ENCODE results near the gene RAB10. TPM values are rescaled to one million over a fixed set of nuclear protein-coding genes. Genes with fewer than 3 reads are reported as not detected.
"Not testable (repeated sequence)": the region's sequence is repeated elsewhere in the genome, so short reads cannot be mapped to it uniquely, and the experiment has no call there.

The RAB10 gene
- total RNA-seq, 2 experiments from 2014 or later, result 121 to 128 TPM

DNA sequence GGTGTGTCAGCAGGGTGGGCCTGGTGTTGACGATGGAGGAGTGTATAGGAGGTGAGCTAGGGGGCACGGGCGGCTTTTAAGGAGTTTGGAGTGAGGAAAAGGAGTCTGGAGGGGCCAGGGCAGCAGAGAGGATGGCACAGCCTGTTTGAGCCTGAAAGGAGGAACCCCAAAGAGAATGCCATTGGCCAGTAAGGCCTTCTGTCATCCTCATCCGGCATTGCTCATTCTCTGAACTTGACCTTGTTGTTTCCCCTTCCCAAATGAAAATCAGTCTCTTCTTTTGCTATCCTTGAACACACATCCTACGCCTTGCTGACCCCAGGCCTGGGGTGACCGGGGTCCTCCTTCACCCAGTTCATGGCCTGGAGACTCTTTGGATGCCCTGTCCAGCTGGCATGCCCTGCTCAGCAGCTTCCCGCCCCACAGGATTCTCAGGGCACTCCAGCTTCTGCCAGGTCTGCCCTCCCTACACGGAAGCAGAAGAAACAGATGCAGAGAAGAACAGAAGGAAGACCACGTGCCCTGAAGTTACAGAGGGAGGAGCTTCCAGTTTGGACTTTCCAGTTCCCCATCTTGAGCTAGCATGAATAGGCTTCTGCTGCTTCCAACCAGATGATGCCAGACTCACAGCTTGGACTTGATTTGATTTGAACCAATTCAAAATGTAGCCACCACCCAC is 31.1 kb upstream of the RAB10 start:
- CTCF ChIA-PET, result no interaction called here
- no peak for DNase-seq
- peaks cover 7% of the 10 kb centered on the region for H3K4me1 Mint-ChIP-seq
- peaks cover 1% of the 10 kb centered on the region for H3K27me3 Mint-ChIP-seq
- no peak overlapping the region for H3K4me3 Mint-ChIP-seq
- no peaks in the 10 kb centered on the region for H3K36me3 Mint-ChIP-seq
- no peak for ATAC-seq
- no peaks in the 10 kb centered on the region for H3K9me3 Mint-ChIP-seq (ENCODE audit: low read depth)
- H3K27ac Mint-ChIP-seq, result no peak overlapping the region

DNA sequence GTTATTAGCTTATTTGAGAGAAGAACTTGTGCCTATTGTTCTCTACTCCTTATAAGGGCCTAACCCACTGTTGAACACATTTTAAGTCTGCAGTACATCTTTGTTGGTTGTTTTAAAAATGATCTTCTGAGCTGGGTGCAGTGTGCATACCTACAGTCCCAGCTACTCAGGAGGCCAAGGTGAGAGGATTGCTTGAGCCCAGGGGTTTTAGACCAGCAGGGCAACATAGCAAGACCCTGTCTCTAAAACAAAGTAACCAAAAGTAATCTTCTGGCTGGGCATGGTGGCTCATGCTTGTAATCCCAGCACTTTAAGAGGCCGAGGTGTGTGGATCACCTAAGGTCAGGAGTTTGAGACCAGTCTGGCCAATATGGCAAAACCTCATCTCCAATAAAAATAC is 25.8 kb upstream of the RAB10 start:
- H3K36me3 Mint-ChIP-seq, result peaks cover 3% of the 10 kb centered on the region
- no peak for ATAC-seq
- H3K4me1 Mint-ChIP-seq, result peaks cover 9% of the 10 kb centered on the region
- DNase-seq, result no peak
- H3K9me3 Mint-ChIP-seq (ENCODE audit: low read depth), result peaks cover 3% of the 10 kb centered on the region
- H3K27me3 Mint-ChIP-seq, result no peaks in the 10 kb centered on the region
- H3K4me3 Mint-ChIP-seq, result no peak overlapping the region
- CTCF ChIA-PET, result interaction anchor here (1.0 kb wide), 1 partner anchor 80 kb away, joined by 3 read pairs; no protein-coding TSS in a partner anchor
- no peak overlapping the region for H3K27ac Mint-ChIP-seq

DNA sequence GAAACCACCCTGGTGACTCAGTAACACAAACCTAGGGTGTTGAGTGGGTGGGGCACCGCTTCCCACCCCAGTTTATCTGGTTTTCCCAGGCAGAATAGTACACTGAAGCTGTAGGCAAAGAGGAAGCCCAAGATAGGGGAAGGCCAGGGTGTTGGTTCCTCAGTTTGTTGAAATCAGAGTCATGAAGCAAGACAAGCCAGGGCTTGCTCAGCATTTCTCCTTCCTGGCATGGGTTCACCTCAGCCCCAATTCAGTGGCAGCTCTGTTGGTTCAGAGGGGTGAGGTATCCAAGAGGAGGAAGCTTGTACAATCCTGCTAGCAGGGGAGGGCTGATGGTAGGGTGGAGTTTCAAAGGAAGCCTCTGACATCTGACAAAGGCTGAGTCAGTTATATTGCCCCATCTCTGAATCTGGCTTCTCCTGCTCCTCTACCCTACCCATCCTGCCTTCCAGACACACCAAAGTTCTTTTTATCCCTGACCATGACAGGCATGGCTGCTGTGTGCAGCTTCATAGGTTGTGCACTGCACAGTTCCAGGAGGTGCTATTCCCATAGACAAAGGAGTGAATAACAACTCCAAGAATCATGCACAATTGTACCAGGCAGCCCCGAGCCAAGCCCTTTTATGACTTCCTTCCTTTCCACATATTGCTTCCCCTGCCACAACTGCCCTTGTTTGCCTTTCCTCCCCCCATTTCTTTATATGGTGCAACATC is 24.9 kb upstream of the RAB10 start:
- no peak for ATAC-seq
- Mint-ChIP-seq H3K9me3 (ENCODE audit: low read depth) (peaks cover 3% of the 10 kb centered on the region), H3K27ac (no peak overlapping the region), H3K27me3 (no peaks in the 10 kb centered on the region), H3K4me3 (no peak overlapping the region), H3K36me3 (peaks cover 3% of the 10 kb centered on the region), H3K4me1 (peaks cover 9% of the 10 kb centered on the region)
- DNase-seq, result no peak
- CTCF ChIA-PET, result interaction anchor here (0.6 kb wide), 1 partner anchor 44 kb away, joined by 3 read pairs; no protein-coding TSS in a partner anchor

DNA sequence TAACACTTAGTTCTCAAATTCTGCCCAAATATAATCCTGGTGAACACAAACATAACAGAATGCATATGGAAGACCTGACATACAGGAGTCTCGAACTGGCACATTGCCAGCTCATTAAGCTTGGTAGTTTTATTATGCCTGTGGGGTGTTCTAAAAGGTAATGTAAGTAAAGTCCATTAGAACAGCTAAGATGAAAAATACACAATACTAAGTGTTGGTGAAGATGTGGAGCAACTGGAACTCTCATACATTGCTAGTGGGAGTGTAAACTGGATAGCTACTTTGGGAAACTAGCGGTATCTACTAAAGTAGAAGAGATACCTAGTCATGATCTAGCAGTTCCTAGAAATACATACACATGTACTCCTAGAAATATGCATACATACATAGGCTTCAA is 24.3 kb upstream of the RAB10 start:
- peaks cover 9% of the 10 kb centered on the region for H3K4me1 Mint-ChIP-seq
- peaks cover 3% of the 10 kb centered on the region for H3K36me3 Mint-ChIP-seq
- CTCF ChIA-PET, result interaction anchor here (0.6 kb wide), 1 partner anchor 43 kb away, joined by 3 read pairs; no protein-coding TSS in a partner anchor
- ATAC-seq, result no peak
- no peak overlapping the region for H3K4me3 Mint-ChIP-seq
- H3K27me3 Mint-ChIP-seq, result no peaks in the 10 kb centered on the region
- peaks cover 3% of the 10 kb centered on the region for H3K9me3 Mint-ChIP-seq (ENCODE audit: low read depth)
- no peak overlapping the region for H3K27ac Mint-ChIP-seq
- no peak for DNase-seq

DNA sequence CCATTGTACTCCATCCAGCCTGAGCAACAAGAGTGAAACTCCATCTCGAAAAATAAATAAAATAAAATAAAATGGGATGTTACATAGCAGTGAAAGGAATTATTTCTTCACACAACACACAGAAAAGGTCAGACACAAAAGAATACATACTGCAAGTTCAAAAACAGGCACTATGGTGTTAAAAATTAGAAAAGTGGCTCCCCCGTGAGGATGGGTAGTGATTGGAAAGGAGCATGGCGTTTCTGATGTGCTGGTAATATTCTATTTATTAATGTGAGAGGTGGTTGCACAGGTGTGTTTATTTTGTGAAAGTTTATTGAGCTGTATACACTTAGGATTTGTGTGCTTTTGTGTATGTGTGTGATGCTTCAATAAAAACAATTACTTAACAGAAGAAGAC is 22.9 kb upstream of the RAB10 start:
- H3K9me3 Mint-ChIP-seq (ENCODE audit: low read depth), result peaks cover 3% of the 10 kb centered on the region
- CTCF ChIA-PET, result interaction anchor here (1.2 kb wide), 1 partner anchor 64 kb away, joined by 3 read pairs; no protein-coding TSS in a partner anchor
- peaks cover 3% of the 10 kb centered on the region for H3K36me3 Mint-ChIP-seq
- ATAC-seq (no peak), DNase-seq (no peak)
- no peak overlapping the region for H3K4me3 Mint-ChIP-seq
- no peaks in the 10 kb centered on the region for H3K27me3 Mint-ChIP-seq
- peaks cover 9% of the 10 kb centered on the region for H3K4me1 Mint-ChIP-seq
- H3K27ac Mint-ChIP-seq, result no peak overlapping the region

DNA sequence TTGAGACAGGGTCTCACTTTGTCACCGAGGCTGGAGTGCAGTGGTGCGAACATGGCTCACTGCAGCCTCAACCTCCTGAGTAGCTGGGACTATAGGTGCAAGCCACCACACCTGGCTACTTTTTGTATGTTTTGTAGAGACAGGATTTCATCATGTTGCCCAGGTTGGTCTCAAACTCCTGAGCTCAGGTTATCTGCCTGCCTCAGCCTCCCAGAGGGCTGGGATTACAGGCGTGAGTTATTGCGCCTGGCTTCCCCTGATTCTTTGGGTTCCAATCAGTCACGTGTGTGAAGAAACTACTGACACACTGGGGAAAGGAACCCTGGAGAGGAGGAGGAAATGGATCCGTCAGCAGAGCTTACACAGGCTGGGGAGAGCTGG is 22.3 kb upstream of the RAB10 start:
- no peak for ATAC-seq
- DNase-seq, result no peak
- no peak overlapping the region for H3K4me3 Mint-ChIP-seq
- peaks cover 3% of the 10 kb centered on the region for H3K9me3 Mint-ChIP-seq (ENCODE audit: low read depth)
- no peaks in the 10 kb centered on the region for H3K27me3 Mint-ChIP-seq
- peaks cover 9% of the 10 kb centered on the region for H3K4me1 Mint-ChIP-seq
- CTCF ChIA-PET, result interaction anchor here (1.2 kb wide), 1 partner anchor 63 kb away, joined by 3 read pairs; no protein-coding TSS in a partner anchor
- H3K36me3 Mint-ChIP-seq, result peaks cover 3% of the 10 kb centered on the region
- no peak overlapping the region for H3K27ac Mint-ChIP-seq

DNA sequence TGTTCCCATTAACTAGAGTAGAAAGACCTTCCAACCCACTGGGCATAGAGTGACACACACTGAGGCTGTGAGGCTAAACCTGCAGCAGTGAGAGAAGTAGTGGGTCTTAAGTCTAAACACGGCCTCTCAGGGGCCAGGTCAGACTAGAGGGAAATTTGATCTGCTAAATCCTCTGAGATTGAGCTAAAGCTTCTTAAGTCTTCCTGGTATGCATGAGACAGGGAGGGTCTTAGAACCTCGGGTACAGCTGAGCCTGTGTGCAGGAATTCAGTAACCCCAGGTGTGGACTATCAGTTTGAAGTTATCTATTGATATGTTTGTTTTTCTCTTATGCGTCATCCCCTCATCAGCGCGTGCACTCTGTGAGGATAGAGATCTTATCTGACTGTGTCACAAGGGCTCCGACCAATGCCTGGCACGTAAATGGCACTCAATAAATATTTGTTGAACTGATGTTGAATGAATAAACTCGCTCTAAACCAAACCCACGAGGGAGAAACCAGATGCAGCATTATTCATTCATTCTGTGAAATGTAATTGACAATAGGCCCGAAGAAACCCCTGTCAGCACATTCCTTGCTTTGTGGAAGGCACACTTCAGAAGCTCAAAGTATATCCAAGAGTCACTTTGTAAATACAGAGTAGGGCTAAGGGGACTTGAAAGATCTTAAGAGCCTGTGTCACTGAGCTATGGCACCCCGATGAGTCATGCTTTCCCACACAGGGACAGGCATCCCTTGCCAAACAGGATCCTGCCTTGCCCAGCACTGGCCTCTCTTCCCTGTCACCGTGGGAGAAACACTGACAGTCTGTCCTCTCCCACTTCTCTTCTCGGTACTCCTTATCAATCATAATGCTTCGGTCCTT is 21.7 kb upstream of the RAB10 start:
- DNase-seq, result no peak
- H3K9me3 Mint-ChIP-seq (ENCODE audit: low read depth), result peaks cover 3% of the 10 kb centered on the region
- peaks cover 9% of the 10 kb centered on the region for H3K4me1 Mint-ChIP-seq
- CTCF ChIA-PET, result interaction anchor here (1.2 kb wide), 1 partner anchor 63 kb away, joined by 3 read pairs; no protein-coding TSS in a partner anchor
- no peak overlapping the region for H3K27ac Mint-ChIP-seq
- H3K27me3 Mint-ChIP-seq, result no peaks in the 10 kb centered on the region
- H3K4me3 Mint-ChIP-seq, result no peak overlapping the region
- peaks cover 3% of the 10 kb centered on the region for H3K36me3 Mint-ChIP-seq
- no peak for ATAC-seq

DNA sequence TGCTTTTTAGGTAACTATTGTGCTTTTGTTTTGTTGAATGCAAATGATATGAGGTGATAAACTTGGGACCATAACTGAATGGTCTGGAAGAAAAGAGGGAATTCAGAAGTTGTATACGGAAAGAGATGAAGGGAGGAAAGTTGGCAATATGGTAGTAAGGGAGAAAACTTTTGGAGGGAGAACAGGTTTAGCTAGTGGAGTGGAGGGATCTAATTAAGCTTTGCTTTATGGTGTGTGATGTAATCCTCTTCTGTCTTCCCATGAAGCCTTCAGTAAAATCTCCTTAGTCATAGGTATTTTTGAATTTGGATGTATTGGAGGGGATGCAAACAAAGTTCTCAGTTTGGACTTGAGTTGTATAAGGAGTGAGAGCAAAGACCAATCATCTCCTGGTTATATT is 20.2 kb upstream of the RAB10 start:
- peaks cover 3% of the 10 kb centered on the region for H3K36me3 Mint-ChIP-seq
- no peak overlapping the region for H3K27ac Mint-ChIP-seq
- H3K4me3 Mint-ChIP-seq, result no peak overlapping the region
- peaks cover 15% of the 10 kb centered on the region for H3K4me1 Mint-ChIP-seq
- ATAC-seq (no peak), DNase-seq (no peak)
- peaks cover 1% of the 10 kb centered on the region for H3K27me3 Mint-ChIP-seq
- CTCF ChIA-PET, result no interaction called here
- H3K9me3 Mint-ChIP-seq (ENCODE audit: low read depth), result peaks cover 3% of the 10 kb centered on the region

DNA sequence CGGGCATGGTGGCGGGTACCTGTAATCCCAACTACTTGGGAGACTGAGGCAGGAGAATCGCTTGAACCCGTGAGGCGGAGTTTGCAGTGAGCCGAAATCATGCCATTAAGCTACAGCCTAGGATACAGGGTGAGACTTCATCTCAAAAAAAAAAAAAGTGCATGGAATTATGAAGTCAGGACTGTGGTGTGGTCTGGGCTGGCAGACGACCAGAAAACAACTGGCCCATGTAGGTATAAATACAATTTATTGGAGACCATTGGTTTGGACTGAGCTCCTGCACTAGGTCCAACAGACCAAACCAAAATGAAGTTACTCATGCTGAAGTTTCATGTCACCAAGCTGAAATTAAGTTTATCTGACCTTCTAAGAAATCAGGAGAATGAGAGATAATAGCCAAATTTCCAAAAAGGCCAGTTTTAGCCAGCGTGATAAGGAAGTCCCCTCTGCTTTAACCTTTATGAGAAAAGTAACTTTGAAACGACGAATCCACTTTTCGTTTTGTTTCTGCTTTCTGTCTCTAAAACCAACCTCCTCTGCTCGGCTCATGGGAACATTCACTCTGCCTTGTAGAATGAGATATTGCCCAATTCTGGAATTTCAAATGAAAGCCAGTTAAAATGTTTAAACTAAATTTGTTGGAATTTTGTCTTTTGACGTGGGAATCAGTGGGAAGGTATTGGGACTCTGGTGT is 17.7 kb upstream of the RAB10 start:
- Mint-ChIP-seq H3K4me3 (no peak overlapping the region), H3K4me1 (peaks cover 6% of the 10 kb centered on the region), H3K36me3 (no peaks in the 10 kb centered on the region), H3K27ac (no peak overlapping the region), H3K27me3 (peaks cover 2% of the 10 kb centered on the region), H3K9me3 (ENCODE audit: low read depth) (no peaks in the 10 kb centered on the region)
- DNase-seq (no peak), ATAC-seq (no peak)
- CTCF ChIA-PET, result interaction anchor here (1.6 to 2.2 kb wide), 2 partner anchors 25 to 65 kb away, joined by 4 to 7 read pairs; no protein-coding TSS in a partner anchor

DNA sequence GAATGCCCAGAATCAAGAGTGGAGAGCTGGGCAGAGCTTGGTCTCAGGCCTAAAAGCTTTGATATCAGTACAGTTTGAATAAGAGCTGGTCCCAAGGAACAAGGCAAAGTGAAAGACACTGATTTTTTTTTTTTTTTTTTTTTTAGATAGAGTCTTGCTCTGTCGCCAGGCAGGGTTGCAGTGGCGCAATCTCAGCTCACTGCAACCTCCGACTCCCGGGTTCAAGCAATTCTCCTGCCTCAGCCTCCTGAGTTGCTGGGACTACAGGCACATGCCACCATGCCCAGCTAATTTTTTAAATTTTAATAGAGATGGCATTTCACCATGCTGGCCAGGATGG is 17.2 kb upstream of the RAB10 start:
- not testable (repeated sequence) for H3K4me1 Mint-ChIP-seq; H3K4me3 Mint-ChIP-seq; H3K36me3 Mint-ChIP-seq; H3K9me3 Mint-ChIP-seq (ENCODE audit: low read depth); DNase-seq; H3K27me3 Mint-ChIP-seq; H3K27ac Mint-ChIP-seq; ATAC-seq
- CTCF ChIA-PET, result interaction anchor here (1.6 to 2.2 kb wide), 2 partner anchors 25 to 66 kb away, joined by 4 to 7 read pairs; no protein-coding TSS in a partner anchor

DNA sequence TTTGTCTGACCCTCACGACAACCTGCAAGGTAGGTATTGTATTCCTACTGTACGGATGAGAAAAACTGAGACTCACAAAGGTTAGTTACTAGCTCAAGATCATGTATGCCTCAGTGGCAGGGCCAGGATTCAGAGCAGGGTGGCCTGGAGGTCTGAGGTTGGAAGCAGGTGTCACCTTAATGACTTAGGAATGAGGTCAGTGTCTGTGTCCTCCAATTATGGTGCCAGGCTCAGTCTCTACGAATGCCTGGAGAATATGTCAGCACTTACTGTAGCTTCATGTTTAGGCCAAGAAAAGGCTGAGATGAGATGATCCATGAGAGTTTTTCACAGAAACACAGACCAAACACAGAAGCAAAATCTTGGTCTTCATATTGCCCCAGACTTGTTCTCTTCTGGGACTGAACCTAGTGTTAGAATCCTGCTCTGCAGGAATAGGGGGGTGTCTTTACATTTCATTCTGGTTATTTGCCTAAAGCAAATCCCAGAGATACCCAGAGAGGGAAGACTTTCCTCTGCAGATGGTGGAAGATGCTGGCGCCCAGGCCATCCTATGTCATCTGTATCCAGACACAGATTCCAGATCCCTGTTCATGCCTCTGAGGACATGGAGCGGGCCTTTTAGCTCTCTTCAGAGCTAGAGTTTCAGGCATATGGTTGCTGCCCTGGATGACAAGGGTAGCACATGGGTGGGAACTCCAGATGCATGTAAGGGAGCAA is 16.3 kb upstream of the RAB10 start:
- H3K9me3 Mint-ChIP-seq (ENCODE audit: low read depth), result no peaks in the 10 kb centered on the region
- no peak overlapping the region for H3K27ac Mint-ChIP-seq
- CTCF ChIA-PET, result interaction anchor here (1.5 to 2.2 kb wide), 3 partner anchors 24 to 67 kb away, joined by 3 to 7 read pairs (median 4); no protein-coding TSS in a partner anchor
- peaks cover 6% of the 10 kb centered on the region for H3K4me1 Mint-ChIP-seq
- no peaks in the 10 kb centered on the region for H3K36me3 Mint-ChIP-seq
- H3K4me3 Mint-ChIP-seq, result no peak overlapping the region
- H3K27me3 Mint-ChIP-seq, result peaks cover 2% of the 10 kb centered on the region
- DNase-seq, result no peak
- ATAC-seq, result no peak

Measured in activated CD8-positive, alpha-beta memory T cell treated with anti-CD3 and anti-CD28 coated beads, Interleukin-2, amount 10 ng/mL, durations not matched to agents 7 days and 5 days (primary cell).